Hematopoietic multipotent progenitor cell (in vitro differentiated cells): ENCODE measurements around the gene LEFTY2. TPM values are rescaled to one million over a fixed set of nuclear protein-coding genes. Genes with fewer than 3 reads are reported as not detected.
A peak's percentile ranks its signal among the peaks of the same experiment; 100 is the strongest.
"Not testable (repeated sequence)": the region's sequence is repeated elsewhere in the genome, so short reads cannot be mapped to it uniquely, and the experiment has no call there.

ENCODE experiments used
- DNase-seq, 3 donors: peaks; one replicate each; pipeline ENCODE4 v3.0.0-alpha.2; 2011 to 2015; ENCODE audit warnings: low read depth in 2 of 3, low spot score in 2 of 3
- total RNA-seq: library from RNA; depleted of rRNA; stranded (reverse); fragments of >200 nt; gene quantifications from one replicate; pipeline ENCODE4 v1.2.3, GENCODE V29; 2012

Gene LEFTY2, protein sequence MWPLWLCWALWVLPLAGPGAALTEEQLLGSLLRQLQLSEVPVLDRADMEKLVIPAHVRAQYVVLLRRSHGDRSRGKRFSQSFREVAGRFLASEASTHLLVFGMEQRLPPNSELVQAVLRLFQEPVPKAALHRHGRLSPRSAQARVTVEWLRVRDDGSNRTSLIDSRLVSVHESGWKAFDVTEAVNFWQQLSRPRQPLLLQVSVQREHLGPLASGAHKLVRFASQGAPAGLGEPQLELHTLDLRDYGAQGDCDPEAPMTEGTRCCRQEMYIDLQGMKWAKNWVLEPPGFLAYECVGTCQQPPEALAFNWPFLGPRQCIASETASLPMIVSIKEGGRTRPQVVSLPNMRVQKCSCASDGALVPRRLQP
- 0.27 TPM for total RNA-seq

GRCh38 chr1:225941187-225941941 lies at the start of gene LEFTY2:
LEFTY2 (minus strand) TSS chr1:225941220; CDS start chr1:225941140, 80 bp downstream.
- no peak for DNase-seq

DNA sequence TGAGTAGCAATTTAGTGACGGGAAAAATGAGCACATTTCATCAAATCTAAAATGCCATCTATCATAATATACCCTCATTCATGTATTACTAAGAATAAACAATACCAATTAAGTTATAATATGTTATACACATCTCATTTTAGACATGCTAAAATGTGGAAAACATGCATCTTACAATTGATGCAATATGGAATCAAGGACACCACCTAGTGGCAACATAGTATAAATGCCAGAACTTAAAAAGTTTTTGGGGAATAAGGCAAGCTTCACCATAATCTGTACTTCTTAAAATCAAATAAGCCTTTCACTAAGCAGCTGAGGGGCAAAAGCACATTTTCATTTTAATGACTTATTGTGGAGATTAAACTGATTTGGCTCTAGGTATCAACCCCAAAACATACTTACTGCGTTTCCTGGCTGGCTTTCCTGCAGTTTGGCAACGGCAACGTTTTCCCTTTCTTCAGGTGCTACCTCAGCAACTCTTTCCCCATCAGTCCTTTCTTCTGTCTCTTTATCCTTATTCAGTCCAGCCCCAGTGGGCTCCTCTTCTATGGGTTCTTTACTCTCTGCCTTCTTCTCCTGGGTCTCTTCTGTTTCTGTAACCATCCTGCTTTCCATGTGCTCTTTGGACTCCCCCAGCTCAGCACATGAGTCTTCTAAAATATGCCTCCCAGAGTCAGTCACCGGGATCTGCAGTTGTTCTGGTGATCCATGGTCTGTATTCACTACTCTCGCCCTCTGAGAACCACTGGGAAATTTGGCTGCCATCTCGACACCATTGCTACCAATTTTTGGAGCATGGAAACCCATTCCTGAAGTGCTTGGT lies 46.7 kb upstream of the LEFTY2 start:
- peak in 1 of 3 donors; percentile 69 for DNase-seq

- DNase-seq, result no peak
These were observed 40.7 kb upstream of the LEFTY2 start for GRCh38 chr1:225981714-225982113.

DNA sequence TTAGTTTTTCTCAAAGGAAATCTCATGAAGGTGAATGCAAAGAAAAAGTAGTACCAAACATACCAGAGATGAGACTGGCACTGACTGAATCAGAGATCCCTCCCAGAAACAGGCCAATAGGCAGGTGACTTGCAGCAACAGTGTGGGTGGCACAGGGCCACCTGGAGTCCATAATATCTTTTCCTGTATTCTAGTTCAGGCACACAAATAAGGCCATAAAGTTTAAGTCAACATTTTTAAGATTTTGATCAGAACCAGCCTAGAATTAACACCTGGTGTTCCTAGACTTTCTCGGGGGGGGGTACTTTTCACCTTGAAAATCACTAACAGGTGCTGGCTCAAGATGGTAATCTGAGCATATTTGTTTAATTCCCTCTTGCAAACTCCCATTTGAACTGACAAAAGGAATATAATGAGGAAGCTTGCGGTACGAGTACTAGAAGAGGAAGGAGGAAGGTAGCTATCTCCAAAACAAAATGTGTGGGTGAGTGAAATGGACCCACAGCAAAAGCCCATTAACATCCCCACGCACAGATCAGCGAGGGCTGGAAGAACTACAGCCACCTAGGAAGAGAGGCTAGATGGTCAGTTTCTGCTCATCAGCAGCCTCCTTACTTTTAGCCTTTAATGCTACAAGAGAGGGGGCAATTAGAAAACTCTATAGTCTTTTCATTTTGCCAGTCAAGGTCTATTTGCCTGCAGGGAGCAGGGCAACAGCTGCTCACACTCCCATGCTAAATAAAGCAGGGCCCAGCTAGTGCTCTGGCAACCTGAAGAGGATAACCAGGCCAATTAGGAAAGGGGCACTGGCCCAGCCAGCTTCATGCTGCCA lies 39.2 kb upstream of the LEFTY2 start:
- no peak for DNase-seq

- DNase-seq, result no peak
These were observed 38.4 kb upstream of the LEFTY2 start for GRCh38 chr1:225979421-225979820.

DNA sequence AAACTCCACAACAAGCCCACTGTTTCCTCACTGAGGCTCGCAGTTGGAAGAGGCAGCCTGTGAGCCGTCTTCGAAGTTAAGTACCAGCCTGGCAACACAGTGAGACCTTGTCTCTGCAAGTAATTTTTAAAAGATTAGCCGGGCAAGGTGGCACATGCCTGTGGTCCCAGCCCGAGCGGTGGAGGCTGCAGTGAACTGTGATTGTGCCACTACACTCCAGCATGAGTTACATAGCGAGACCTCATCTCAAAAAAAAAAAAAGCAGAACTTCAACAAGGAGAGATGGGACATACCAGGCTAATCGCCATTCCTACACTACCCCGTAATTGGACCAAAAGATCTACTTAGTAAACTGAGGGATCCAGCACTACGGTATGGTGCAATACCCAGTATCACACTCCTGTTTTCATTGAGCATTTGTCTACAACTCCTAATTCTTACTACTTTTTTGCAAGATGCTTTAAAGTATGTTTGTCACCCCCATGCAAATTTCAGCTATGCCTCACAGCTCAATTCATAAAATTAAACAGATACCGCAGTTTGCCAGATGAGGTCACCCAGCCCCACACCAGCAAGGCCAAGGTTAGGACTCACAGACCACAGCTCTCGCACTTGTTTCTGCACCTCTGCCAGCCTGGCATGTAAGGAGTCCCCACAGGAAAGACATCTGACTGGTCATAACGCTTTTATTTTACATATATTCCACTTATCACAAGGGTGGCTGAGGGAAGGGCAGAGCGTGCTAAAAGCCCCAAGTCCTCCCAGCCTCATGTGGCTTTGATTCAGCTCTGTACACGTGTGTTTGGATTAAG lies 37.1 kb upstream of the LEFTY2 start:
- DNase-seq, result peak in 2 of 3 donors; percentile 42 to 48

DNA sequence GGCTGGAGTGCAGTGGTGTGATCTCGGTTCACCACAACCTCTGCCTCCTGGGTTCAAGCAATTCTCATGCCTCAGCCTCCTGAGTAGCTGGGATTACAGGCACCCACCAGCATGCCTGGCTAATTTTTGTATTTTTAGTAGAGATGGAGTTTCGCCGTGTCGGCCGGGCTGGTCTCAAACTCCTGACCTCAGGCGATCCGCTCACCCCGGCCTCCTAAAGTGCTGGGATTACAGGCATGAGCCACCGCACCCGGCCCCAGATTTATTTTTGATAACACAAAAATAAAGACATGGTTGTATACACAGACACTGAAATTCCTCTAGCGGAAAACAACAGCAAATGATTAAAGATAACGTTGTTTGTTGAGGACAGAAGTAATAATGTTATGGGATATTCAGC lies 34.1 kb upstream of the LEFTY2 start:
- not testable (repeated sequence) for DNase-seq

GRCh38 chr1:225974454-225974853 lies 33.4 kb upstream of the LEFTY2 start:
- DNase-seq, result no peak

DNA sequence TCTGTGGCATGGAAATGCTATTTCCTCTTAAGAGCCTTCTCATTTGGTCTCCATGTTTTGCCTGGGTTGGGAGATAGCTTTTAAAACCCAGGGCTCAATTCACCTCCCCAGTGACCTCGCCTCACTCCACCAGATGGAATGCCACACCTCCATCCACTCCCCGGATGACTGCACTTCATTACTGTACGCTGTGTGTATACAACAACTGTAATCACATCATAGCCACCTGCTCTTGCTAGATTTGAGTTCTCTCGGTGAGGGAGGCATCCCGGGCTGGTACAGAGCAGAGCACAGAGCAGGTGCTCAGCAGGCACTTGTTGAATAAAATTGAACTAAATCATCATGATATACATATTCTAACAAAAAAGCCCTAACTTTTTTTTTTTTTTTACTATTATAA lies 32.1 kb upstream of the LEFTY2 start:
- no peak for DNase-seq

- no peak for DNase-seq
These were observed 31.5 kb upstream of the LEFTY2 start for GRCh38 chr1:225972344-225973152.

- DNase-seq, result peak in 1 of 3 donors; percentile 23
These were observed 29.7 kb upstream of the LEFTY2 start for GRCh38 chr1:225970592-225971157.

- not testable (repeated sequence) for DNase-seq
These were observed 28.7 kb upstream of the LEFTY2 start for GRCh38 chr1:225969751-225970150.

GRCh38 chr1:225965231-225965630 lies 24.2 kb upstream of the LEFTY2 start:
- no peak for DNase-seq

DNA sequence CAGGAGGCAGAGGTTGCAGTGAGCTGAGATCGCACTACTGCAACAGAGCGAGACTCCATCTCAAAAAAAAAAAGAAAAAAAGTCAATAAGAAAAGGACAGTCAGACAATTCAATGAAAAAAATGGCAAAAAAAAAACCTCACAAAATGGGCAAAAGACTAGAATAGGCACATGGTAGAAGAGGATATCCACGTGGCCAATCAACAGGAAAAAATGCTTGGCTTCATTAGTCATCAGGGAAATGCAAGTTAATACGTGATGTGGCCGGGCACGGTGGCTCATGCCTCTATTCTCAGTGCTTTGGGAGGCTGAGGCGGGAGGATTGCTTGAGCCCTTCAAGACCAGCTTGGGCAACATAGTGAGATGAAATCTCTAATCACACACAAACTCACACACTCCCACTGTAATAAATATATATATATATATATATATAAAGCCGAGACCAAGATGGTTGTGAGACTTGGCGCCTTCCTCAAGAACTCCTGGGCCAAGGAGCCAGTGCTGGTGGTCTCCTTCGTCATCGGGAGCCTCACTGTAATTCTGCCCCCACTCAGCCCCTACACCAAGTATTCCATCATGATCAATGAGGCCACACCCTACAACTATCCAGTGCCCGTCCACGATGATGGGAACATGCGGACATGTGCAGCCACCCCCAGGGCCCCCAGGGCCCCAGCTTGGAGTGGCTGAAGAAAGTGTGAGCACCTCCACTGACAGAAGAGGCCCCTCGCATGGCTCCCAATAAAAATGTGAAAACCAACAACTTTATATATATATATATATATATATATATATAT lies 22.9 kb upstream of the LEFTY2 start:
- DNase-seq, result no peak

GRCh38 chr1:225962440-225962975 lies 21.5 kb upstream of the LEFTY2 start:
- DNase-seq, result peak in 2 of 3 donors; percentile 57 to 59

- DNase-seq, result no peak
These were observed 20.8 kb upstream of the LEFTY2 start for GRCh38 chr1:225961659-225962439.
